ENCODE measurements around the gene IBTK.

DNA sequence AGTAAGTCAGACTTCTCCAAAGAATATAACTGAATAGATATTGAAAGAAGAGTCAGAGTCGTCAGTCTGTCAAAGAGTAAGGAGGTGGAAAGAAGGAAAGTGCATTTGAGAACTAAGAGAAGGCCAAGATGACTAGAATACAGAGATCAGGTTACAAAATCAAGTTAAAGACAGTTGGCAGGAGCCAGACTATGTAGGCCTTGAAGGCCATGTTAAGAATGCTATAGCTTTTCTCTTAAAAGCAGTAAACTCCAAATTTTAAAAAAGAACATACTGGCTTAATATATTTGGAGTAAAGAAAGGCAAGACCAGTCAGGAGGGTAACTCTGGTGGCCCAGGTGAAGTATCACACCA, 68.8 kb downstream of the IBTK start:
- TF ChIP-seq, protein P1, sequence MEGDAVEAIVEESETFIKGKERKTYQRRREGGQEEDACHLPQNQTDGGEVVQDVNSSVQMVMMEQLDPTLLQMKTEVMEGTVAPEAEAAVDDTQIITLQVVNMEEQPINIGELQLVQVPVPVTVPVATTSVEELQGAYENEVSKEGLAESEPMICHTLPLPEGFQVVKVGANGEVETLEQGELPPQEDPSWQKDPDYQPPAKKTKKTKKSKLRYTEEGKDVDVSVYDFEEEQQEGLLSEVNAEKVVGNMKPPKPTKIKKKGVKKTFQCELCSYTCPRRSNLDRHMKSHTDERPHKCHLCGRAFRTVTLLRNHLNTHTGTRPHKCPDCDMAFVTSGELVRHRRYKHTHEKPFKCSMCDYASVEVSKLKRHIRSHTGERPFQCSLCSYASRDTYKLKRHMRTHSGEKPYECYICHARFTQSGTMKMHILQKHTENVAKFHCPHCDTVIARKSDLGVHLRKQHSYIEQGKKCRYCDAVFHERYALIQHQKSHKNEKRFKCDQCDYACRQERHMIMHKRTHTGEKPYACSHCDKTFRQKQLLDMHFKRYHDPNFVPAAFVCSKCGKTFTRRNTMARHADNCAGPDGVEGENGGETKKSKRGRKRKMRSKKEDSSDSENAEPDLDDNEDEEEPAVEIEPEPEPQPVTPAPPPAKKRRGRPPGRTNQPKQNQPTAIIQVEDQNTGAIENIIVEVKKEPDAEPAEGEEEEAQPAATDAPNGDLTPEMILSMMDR (IDR thresholded peaks at IDR 0.05; ENCODE audit: low read length): no peak
- TF ChIP-seq EZH2 (IDR thresholded peaks at IDR 0.05; ENCODE audit: borderline replicate concordance, low read length): no peak

Data from OCI-LY1 (cell line).